Spleen (tissue), 7 donors: ENCODE measurements around the gene RRP1B.

Experiments
- POLR2A ChIP-seq, 3 donors: fragments of 450-650 bp; IDR thresholded peaks; one replicate each; pipeline ENCODE4 v1.5.1; 2017; ENCODE audit warnings: antibody characterized with exemption in 3 of 3, mild to moderate bottlenecking in 1 of 3
- POLR2AphosphoS5 ChIP-seq, 3 donors: sonication (generic); formaldehyde crosslinking; IDR thresholded peaks; one replicate each; pipeline ENCODE4 v1.5.1; 2017; ENCODE audit warnings: antibody characterized with exemption in 3 of 3
- TF ChIP-seq, protein P1 (sequence below), 11 experiments: fragments of 200-600 bp in 7 of 11; fragments of 450-650 bp in 4 of 11; sonication (generic) in 4 of 11; IDR thresholded peaks in 8 of 11; conservative IDR thresholded peaks in 3 of 11; 1 replicate in 7 of 11; 2 replicates in 4 of 11; pipeline versions ENCODE4 v1.4.0 to v1.8.0; 2016 to 2021; ENCODE audit warnings: antibody characterized with exemption in 11 of 11, inconsistent platforms in 4 of 11, mild to moderate bottlenecking in 1 of 11
- donor health status: DM: no; HTN: no; CAD: no; lungs with moderate emphysema.
- donor health status: DM: no; HTN: no; CAD: no.
- donor health status: DM: no; HTN: no; CAD: no.

- TF ChIP-seq, protein P1, sequence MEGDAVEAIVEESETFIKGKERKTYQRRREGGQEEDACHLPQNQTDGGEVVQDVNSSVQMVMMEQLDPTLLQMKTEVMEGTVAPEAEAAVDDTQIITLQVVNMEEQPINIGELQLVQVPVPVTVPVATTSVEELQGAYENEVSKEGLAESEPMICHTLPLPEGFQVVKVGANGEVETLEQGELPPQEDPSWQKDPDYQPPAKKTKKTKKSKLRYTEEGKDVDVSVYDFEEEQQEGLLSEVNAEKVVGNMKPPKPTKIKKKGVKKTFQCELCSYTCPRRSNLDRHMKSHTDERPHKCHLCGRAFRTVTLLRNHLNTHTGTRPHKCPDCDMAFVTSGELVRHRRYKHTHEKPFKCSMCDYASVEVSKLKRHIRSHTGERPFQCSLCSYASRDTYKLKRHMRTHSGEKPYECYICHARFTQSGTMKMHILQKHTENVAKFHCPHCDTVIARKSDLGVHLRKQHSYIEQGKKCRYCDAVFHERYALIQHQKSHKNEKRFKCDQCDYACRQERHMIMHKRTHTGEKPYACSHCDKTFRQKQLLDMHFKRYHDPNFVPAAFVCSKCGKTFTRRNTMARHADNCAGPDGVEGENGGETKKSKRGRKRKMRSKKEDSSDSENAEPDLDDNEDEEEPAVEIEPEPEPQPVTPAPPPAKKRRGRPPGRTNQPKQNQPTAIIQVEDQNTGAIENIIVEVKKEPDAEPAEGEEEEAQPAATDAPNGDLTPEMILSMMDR (IDR thresholded peaks at IDR 0.05 in 8 of 11, conservative IDR thresholded peaks at IDR 0.05 in 3 of 11): no peak
- TF ChIP-seq POLR2A (IDR thresholded peaks at IDR 0.05) (no peak), POLR2AphosphoS5 (IDR thresholded peaks at IDR 0.05) (no peak)
Observed at GRCh38 chr21:43637530-43638158, 21.7 kb upstream of the RRP1B start.
